Measurements from ENCODE around the gene AKAP10.

- TF ChIP-seq EZH2phosphoT487 (IDR thresholded peaks at IDR 0.05), result no peak
- TF ChIP-seq, protein P1, sequence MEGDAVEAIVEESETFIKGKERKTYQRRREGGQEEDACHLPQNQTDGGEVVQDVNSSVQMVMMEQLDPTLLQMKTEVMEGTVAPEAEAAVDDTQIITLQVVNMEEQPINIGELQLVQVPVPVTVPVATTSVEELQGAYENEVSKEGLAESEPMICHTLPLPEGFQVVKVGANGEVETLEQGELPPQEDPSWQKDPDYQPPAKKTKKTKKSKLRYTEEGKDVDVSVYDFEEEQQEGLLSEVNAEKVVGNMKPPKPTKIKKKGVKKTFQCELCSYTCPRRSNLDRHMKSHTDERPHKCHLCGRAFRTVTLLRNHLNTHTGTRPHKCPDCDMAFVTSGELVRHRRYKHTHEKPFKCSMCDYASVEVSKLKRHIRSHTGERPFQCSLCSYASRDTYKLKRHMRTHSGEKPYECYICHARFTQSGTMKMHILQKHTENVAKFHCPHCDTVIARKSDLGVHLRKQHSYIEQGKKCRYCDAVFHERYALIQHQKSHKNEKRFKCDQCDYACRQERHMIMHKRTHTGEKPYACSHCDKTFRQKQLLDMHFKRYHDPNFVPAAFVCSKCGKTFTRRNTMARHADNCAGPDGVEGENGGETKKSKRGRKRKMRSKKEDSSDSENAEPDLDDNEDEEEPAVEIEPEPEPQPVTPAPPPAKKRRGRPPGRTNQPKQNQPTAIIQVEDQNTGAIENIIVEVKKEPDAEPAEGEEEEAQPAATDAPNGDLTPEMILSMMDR (IDR thresholded peaks at IDR 0.05), result no peak
Observed at GRCh38 chr17:19948116-19948943, 29.3 kb downstream of the AKAP10 start.

Data from neural progenitor cell (in vitro differentiated cells).